ENCODE measurements around the gene ANKRD55. TPM values are rescaled to one million over a fixed set of nuclear protein-coding genes. Genes with fewer than 3 reads are reported as not detected.

ANKRD55 gene
- total and polyA plus RNA-seq, 4 donors = 0.37 to 1.9 (median 1.4) TPM

DNA sequence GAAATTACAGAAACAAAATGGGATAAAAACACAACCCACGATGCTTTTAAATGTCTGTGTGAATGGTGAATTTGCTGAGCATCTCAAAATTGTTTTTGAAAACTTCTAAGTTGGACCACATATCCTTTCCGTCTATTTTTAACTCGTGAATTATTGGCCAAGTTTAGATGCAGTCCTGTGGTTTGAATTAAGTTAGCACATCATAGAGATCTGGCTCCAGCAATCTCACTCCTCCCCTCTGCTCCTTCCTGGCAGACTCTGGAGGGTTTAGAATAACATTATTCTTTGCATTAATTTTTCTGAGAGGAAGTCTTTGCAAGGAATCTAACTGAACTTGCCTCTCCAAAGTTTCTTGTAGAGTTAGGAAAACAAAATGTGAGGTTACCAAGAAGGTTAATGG lies 14.5 kb upstream of the ANKRD55 start (continued):
- TF ChIP-seq, protein P1, sequence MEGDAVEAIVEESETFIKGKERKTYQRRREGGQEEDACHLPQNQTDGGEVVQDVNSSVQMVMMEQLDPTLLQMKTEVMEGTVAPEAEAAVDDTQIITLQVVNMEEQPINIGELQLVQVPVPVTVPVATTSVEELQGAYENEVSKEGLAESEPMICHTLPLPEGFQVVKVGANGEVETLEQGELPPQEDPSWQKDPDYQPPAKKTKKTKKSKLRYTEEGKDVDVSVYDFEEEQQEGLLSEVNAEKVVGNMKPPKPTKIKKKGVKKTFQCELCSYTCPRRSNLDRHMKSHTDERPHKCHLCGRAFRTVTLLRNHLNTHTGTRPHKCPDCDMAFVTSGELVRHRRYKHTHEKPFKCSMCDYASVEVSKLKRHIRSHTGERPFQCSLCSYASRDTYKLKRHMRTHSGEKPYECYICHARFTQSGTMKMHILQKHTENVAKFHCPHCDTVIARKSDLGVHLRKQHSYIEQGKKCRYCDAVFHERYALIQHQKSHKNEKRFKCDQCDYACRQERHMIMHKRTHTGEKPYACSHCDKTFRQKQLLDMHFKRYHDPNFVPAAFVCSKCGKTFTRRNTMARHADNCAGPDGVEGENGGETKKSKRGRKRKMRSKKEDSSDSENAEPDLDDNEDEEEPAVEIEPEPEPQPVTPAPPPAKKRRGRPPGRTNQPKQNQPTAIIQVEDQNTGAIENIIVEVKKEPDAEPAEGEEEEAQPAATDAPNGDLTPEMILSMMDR (IDR thresholded peaks at IDR 0.05; ENCODE audit: low read depth, low read length, missing input control) = no peak
- no peak for TF ChIP-seq HNF4A (conservative IDR thresholded peaks at IDR 0.05)
- no peak for TF ChIP-seq NR2F2 (IDR thresholded peaks at IDR 0.05)
- TF ChIP-seq GABPA (IDR thresholded peaks at IDR 0.05 in 1 of 2, conservative IDR thresholded peaks at IDR 0.05 in 1 of 2) = no peak
- TF ChIP-seq, protein P2, sequence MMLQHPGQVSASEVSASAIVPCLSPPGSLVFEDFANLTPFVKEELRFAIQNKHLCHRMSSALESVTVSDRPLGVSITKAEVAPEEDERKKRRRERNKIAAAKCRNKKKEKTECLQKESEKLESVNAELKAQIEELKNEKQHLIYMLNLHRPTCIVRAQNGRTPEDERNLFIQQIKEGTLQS (IDR thresholded peaks at IDR 0.05) = no peak

DNA sequence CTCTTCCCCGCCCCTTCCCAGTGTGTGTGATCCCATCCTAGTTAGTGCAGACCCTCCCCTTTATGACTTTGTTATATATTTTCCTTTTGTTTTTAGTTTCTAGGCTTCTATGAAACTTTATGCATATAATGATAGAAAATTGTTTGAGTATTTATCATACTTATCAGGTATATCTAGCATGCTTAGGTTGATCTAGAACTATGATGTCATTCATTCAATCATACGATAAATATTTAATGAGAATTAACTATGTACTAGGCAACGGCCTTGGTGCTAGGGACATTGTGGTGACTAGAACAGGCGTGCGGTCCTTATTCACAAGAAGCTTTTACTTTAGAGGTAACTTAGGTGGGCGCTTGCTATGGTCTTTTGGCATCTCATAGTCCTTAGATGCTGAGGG lies 13.6 kb upstream of the ANKRD55 start:
- Histone ChIP-seq H3K36me3 (ENCODE audit: control insufficient read depth in 4 of 4, insufficient read depth in 3 of 4, low read depth in 1 of 4, low read length in 3 of 4) (no peaks in the 10 kb centered on the region), H3K4me1 (ENCODE audit: control insufficient read depth in 4 of 4, insufficient read depth in 4 of 4, low read length in 3 of 4) (no peaks in the 10 kb centered on the region), H3K27ac (ENCODE audit: low read depth in 1 of 2, low read length in 2 of 2) (no peak overlapping the region), H3K4me3 (ENCODE audit: low read depth in 1 of 3, low read length in 3 of 3) (no peak overlapping the region), H3K27me3 (ENCODE audit: control insufficient read depth in 4 of 4, insufficient read depth in 4 of 4, low read length in 3 of 4) (no peaks in the 10 kb centered on the region), H3K9ac (ENCODE audit: low read depth in 1 of 2, low read length in 2 of 2) (no peak overlapping the region), H3K9me3 (ENCODE audit: control insufficient read depth in 4 of 4, low read length in 3 of 4) (peaks cover 0 to 9% (median 0%) of the 10 kb centered on the region in 4 donors)
- DNase-seq (ENCODE audit: low spot score) = no peak
- WGBS = 94% methylated on average over 6 of the region's 6 CpGs
- TF ChIP-seq, protein P2 (IDR thresholded peaks at IDR 0.05) = no peak
- TF ChIP-seq RXRA (IDR thresholded peaks at IDR 0.05) = no peak
- no peak for TF ChIP-seq JUND (IDR thresholded peaks at IDR 0.05)
- TF ChIP-seq FOXA2 (IDR thresholded peaks at IDR 0.05) = no peak
- no peak for TF ChIP-seq RAD21 (IDR thresholded peaks at IDR 0.05)
- no peak for TF ChIP-seq YY1 (IDR thresholded peaks at IDR 0.05)
- no peak for TF ChIP-seq HNF4A (conservative IDR thresholded peaks at IDR 0.05)
- TF ChIP-seq, protein P3, sequence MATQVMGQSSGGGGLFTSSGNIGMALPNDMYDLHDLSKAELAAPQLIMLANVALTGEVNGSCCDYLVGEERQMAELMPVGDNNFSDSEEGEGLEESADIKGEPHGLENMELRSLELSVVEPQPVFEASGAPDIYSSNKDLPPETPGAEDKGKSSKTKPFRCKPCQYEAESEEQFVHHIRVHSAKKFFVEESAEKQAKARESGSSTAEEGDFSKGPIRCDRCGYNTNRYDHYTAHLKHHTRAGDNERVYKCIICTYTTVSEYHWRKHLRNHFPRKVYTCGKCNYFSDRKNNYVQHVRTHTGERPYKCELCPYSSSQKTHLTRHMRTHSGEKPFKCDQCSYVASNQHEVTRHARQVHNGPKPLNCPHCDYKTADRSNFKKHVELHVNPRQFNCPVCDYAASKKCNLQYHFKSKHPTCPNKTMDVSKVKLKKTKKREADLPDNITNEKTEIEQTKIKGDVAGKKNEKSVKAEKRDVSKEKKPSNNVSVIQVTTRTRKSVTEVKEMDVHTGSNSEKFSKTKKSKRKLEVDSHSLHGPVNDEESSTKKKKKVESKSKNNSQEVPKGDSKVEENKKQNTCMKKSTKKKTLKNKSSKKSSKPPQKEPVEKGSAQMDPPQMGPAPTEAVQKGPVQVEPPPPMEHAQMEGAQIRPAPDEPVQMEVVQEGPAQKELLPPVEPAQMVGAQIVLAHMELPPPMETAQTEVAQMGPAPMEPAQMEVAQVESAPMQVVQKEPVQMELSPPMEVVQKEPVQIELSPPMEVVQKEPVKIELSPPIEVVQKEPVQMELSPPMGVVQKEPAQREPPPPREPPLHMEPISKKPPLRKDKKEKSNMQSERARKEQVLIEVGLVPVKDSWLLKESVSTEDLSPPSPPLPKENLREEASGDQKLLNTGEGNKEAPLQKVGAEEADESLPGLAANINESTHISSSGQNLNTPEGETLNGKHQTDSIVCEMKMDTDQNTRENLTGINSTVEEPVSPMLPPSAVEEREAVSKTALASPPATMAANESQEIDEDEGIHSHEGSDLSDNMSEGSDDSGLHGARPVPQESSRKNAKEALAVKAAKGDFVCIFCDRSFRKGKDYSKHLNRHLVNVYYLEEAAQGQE (IDR thresholded peaks at IDR 0.05) = no peak
- TF ChIP-seq HNF4G (IDR thresholded peaks at IDR 0.05) = no peak
- TF ChIP-seq GABPA (IDR thresholded peaks at IDR 0.05 in 1 of 2, conservative IDR thresholded peaks at IDR 0.05 in 1 of 2) = no peak
- no peak for TF ChIP-seq NR2F2 (IDR thresholded peaks at IDR 0.05)
- TF ChIP-seq, protein P4, sequence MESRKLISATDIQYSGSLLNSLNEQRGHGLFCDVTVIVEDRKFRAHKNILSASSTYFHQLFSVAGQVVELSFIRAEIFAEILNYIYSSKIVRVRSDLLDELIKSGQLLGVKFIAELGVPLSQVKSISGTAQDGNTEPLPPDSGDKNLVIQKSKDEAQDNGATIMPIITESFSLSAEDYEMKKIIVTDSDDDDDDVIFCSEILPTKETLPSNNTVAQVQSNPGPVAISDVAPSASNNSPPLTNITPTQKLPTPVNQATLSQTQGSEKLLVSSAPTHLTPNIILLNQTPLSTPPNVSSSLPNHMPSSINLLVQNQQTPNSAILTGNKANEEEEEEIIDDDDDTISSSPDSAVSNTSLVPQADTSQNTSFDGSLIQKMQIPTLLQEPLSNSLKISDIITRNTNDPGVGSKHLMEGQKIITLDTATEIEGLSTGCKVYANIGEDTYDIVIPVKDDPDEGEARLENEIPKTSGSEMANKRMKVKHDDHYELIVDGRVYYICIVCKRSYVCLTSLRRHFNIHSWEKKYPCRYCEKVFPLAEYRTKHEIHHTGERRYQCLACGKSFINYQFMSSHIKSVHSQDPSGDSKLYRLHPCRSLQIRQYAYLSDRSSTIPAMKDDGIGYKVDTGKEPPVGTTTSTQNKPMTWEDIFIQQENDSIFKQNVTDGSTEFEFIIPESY (IDR thresholded peaks at IDR 0.05) = no peak
- TF ChIP-seq, protein P1 (IDR thresholded peaks at IDR 0.05; ENCODE audit: low read depth, low read length, missing input control) = no peak
- TF ChIP-seq, protein P5, sequence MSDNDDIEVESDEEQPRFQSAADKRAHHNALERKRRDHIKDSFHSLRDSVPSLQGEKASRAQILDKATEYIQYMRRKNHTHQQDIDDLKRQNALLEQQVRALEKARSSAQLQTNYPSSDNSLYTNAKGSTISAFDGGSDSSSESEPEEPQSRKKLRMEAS (IDR thresholded peaks at IDR 0.05) = no peak
- no peak for TF ChIP-seq FOXA1 (IDR thresholded peaks at IDR 0.05)
